ENCODE measurements around the gene ATG4B. TPM values are rescaled to one million over a fixed set of nuclear protein-coding genes. Genes with fewer than 3 reads are reported as not detected.

ATG4B gene
- total and polyA plus RNA-seq, 11 donors: 35.9 to 75.1 (median 48.3) TPM

- Histone ChIP-seq H3K36me3 (peaks cover 0 to 92% (median 72%) of the 10 kb centered on the region in 9 donors), H3K4me1 (no peaks in the 10 kb centered on the region), H3K27me3 (no peaks in the 10 kb centered on the region), H3K9me3 (peaks cover 0 to 5% (median 0%) of the 10 kb centered on the region in 12 donors), H3K27ac (no peak overlapping the region), H3K4me3 (no peak overlapping the region)
- WGBS, 4 donors: 93 to 98% (median 94%) methylated on average over 16 to 19 of the region's 19 CpGs
- peak in 1 of 4 donors; percentile 7 for ATAC-seq
- DNase-seq: no peak
- intact Hi-C loops (cut with DNase I): no loop called here
- TF ChIP-seq, protein P1, sequence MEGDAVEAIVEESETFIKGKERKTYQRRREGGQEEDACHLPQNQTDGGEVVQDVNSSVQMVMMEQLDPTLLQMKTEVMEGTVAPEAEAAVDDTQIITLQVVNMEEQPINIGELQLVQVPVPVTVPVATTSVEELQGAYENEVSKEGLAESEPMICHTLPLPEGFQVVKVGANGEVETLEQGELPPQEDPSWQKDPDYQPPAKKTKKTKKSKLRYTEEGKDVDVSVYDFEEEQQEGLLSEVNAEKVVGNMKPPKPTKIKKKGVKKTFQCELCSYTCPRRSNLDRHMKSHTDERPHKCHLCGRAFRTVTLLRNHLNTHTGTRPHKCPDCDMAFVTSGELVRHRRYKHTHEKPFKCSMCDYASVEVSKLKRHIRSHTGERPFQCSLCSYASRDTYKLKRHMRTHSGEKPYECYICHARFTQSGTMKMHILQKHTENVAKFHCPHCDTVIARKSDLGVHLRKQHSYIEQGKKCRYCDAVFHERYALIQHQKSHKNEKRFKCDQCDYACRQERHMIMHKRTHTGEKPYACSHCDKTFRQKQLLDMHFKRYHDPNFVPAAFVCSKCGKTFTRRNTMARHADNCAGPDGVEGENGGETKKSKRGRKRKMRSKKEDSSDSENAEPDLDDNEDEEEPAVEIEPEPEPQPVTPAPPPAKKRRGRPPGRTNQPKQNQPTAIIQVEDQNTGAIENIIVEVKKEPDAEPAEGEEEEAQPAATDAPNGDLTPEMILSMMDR (IDR thresholded peaks at IDR 0.05): no peak
- no peak for TF ChIP-seq POLR2A (IDR thresholded peaks at IDR 0.05)
Measured at GRCh38 chr2:241720099-241720498, 82.6 kb downstream of the ATG4B start.

DNA sequence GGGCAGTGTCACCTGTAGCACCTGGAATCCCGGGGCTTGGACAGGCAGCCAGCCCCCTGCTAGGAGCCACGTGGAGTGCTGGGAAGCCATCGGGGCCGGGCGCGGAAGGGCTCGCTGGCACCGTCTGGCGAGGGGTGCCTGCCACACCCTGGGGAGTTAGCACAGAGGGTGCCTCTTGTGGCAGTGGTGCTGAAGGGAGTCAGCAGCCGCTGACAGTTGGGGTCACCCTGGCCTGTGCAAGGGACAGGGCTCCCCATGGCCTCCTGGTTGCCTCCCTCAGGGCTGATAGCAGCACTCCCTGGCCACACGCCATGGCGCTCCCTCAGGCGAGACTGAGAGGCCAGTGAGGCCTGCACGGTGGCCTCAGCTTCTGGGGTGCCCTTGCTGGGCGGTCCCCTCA, 83.1 kb downstream of the ATG4B start:
- peak in 1 of 5 donors; percentile 20 for DNase-seq
- Histone ChIP-seq H3K27me3 (no peaks in the 10 kb centered on the region), H3K4me3 (no peak overlapping the region), H3K9me3 (peaks cover 0 to 5% (median 0%) of the 10 kb centered on the region in 12 donors), H3K36me3 (peaks cover 0 to 90% (median 75%) of the 10 kb centered on the region in 9 donors), H3K4me1 (no peaks in the 10 kb centered on the region), H3K27ac (no peak overlapping the region)
- peak in 1 of 4 donors; percentile 5 for ATAC-seq
- no peak for TF ChIP-seq POLR2A (IDR thresholded peaks at IDR 0.05)
- TF ChIP-seq, protein P1 (IDR thresholded peaks at IDR 0.05): no peak
- WGBS, 4 donors: 89 to 94% (median 91%) methylated on average over 10 to 15 of the region's 15 CpGs
- intact Hi-C loops (cut with DNase I): no loop called here

- TF ChIP-seq POLR2A (IDR thresholded peaks at IDR 0.05): no peak
- TF ChIP-seq, protein P1 (IDR thresholded peaks at IDR 0.05): no peak
- H3K27me3 ChIP-seq: no peaks in the 10 kb centered on the region
- WGBS, 4 donors: 92 to 96% (median 93%) methylated on average over 12 of the region's 12 CpGs
- no peaks in the 10 kb centered on the region for H3K4me1 ChIP-seq
- no peak for ATAC-seq
- peaks cover 0 to 5% (median 0%) of the 10 kb centered on the region in 12 donors for H3K9me3 ChIP-seq
- DNase-seq: no peak
- no peak overlapping the region for H3K27ac ChIP-seq
- H3K36me3 ChIP-seq: peaks cover 0 to 87% (median 63%) of the 10 kb centered on the region in 9 donors
- H3K4me3 ChIP-seq: no peak overlapping the region
- intact Hi-C loops (cut with DNase I): no loop called here
Measured at GRCh38 chr2:241721852-241722251, 84.4 kb downstream of the ATG4B start.

DNA sequence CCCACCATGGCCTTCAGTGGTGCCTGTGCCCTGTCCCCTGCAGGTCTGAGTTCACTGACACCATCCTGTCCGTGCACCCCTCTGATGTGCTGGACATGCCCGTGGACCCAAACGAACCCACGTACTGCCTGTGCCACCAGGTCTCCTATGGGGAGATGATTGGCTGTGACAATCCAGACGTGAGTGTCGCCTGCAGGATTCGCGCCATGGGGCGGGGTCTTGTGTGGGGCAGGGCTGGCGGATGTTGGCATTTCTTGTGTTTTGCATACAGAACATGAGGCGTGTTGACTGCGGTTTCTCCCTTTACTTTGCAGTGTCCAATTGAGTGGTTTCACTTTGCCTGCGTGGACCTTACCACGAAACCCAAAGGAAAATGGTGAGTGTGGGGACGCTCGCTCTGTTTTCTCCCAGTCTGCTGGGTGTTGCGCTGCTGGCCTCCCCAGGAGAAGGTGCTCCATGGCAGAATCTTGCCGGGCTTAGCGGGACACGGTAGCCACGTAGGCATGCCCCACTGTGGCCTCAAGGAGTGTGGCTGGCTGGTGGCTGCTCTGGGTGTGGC, 85.5 kb downstream of the ATG4B start:
- H3K36me3 ChIP-seq: peaks cover 0 to 76% (median 54%) of the 10 kb centered on the region in 9 donors
- no peaks in the 10 kb centered on the region for H3K27me3 ChIP-seq
- H3K4me3 ChIP-seq: no peak overlapping the region
- H3K9me3 ChIP-seq: peaks cover 0 to 5% (median 0%) of the 10 kb centered on the region in 12 donors
- ATAC-seq: no peak
- DNase-seq: no peak
- no peak overlapping the region for H3K27ac ChIP-seq
- H3K4me1 ChIP-seq: peaks cover 0 to 5% (median 0%) of the 10 kb centered on the region in 12 donors
- 96 to 99% (median 97%) methylated on average over 19 to 21 of the region's 21 CpGs for WGBS, 4 donors
- TF ChIP-seq, protein P1 (IDR thresholded peaks at IDR 0.05): no peak
- TF ChIP-seq POLR2A (IDR thresholded peaks at IDR 0.05): no peak
- intact Hi-C loops (cut with DNase I): no loop called here

Other genes starting within 250 kb of the ATG4B start
- 100 to 1,000 TPM in 4 of 9 donors, 10 to 100 TPM in 5; 76.8 to 186 (median 94.7) TPM for gene STK25, start 129.1 kb upstream of the ATG4B start, total RNA-seq
- gene STK25, start 129.1 kb upstream of the ATG4B start, polyA plus RNA-seq: 100 to 1,000 TPM in 1 of 2 donors, 10 to 100 TPM in 1; 94.8 to 156 TPM
- 10 to 100 TPM in 3 of 9 donors, 1 to 10 TPM in 6; 1.7 to 22.3 (median 8.4) TPM for gene BOK, start 78.9 kb upstream of the ATG4B start, total RNA-seq
- gene BOK, start 78.9 kb upstream of the ATG4B start, polyA plus RNA-seq: 1 to 10 TPM; 1.4 to 9.6 TPM
- 100 to 1,000 TPM in 1 of 9 donors, 10 to 100 TPM in 8; 61.7 to 106 (median 74.2) TPM for gene THAP4, start 535 bp upstream of the ATG4B start, total RNA-seq
- gene THAP4, start 535 bp upstream of the ATG4B start, polyA plus RNA-seq: 100 to 1,000 TPM in 1 of 2 donors, 10 to 100 TPM in 1; 81.5 to 110 TPM
- gene DTYMK, start 49.1 kb downstream of the ATG4B start, total RNA-seq: 10 to 100 TPM in 2 of 9 donors, 1 to 10 TPM in 7; 7.5 to 21.0 (median 8.5) TPM
- gene DTYMK, start 49.1 kb downstream of the ATG4B start, polyA plus RNA-seq: 10 to 100 TPM in 1 of 2 donors, 1 to 10 TPM in 1; 9.7 to 19.6 TPM
- gene ING5, start 64.3 kb downstream of the ATG4B start, total RNA-seq: 10 to 100 TPM; 11.8 to 29.3 (median 18.2) TPM
- 10 to 100 TPM; 18.0 to 27.5 TPM for gene ING5, start 64.3 kb downstream of the ATG4B start, polyA plus RNA-seq
- gene D2HGDH, start 96.9 kb downstream of the ATG4B start, total RNA-seq: 10 to 100 TPM in 8 of 9 donors, 1 to 10 TPM in 1; 9.2 to 24.1 (median 20.9) TPM
- 10 to 100 TPM in 1 of 2 donors, 1 to 10 TPM in 1; 7.6 to 19.8 TPM for gene D2HGDH, start 96.9 kb downstream of the ATG4B start, polyA plus RNA-seq
- gene GAL3ST2, start 139.1 kb downstream of the ATG4B start, total RNA-seq: 1 to 10 TPM in 1 of 9 donors, under 1 TPM in 1, not detected in 7; 0.21 to 1.7 TPM
- gene GAL3ST2, start 139.1 kb downstream of the ATG4B start, polyA plus RNA-seq: not detected
- 1 to 10 TPM in 1 of 9 donors, under 1 TPM in 4, not detected in 4; 0.21 to 1.4 (median 0.45) TPM for gene NEU4, start 171.5 kb downstream of the ATG4B start, total RNA-seq
- under 1 TPM; 0.07 to 0.50 TPM for gene NEU4, start 171.5 kb downstream of the ATG4B start, polyA plus RNA-seq
- 1 to 10 TPM in 5 of 9 donors, under 1 TPM in 4; 0.27 to 7.6 (median 1.3) TPM for gene PDCD1, start 221.2 kb downstream of the ATG4B start, total RNA-seq
- 1 to 10 TPM; 3.3 to 4.7 TPM for gene PDCD1, start 221.2 kb downstream of the ATG4B start, polyA plus RNA-seq
- not detected for gene RTP5, start 232.0 kb downstream of the ATG4B start, total RNA-seq
- gene RTP5, start 232.0 kb downstream of the ATG4B start, polyA plus RNA-seq: not detected

Data from heart left ventricle (tissue), 16 donors.